Nephron progenitor cell (in vitro differentiated cells): ENCODE measurements around the gene LRRN3.

ENCODE experiments used
- DNase-seq: peaks from one replicate; pipeline ENCODE4 v3.0.0; 2021
- H3K27ac Mint-ChIP-seq: 2 replicates; pipeline ENCODE4 v1.8.0; 2021; ENCODE audit warnings: mild to moderate bottlenecking, moderate library complexity, mixed read lengths
- H3K27me3 Mint-ChIP-seq: 2 replicates; pipeline ENCODE4 v1.8.0; 2021; ENCODE audit warnings: mild to moderate bottlenecking, low read depth, mixed read lengths; ENCODE audit not compliant: poor library complexity
- H3K36me3 Mint-ChIP-seq: 2 replicates; pipeline ENCODE4 v1.8.0; 2021; ENCODE audit warnings: low read depth, mixed read lengths
- H3K4me1 Mint-ChIP-seq: 2 replicates; pipeline ENCODE4 v1.8.0; 2021; ENCODE audit warnings: mixed read lengths
- H3K4me3 Mint-ChIP-seq: 2 replicates; pipeline ENCODE4 v1.8.0; 2021; ENCODE audit warnings: mild to moderate bottlenecking, moderate library complexity, mixed read lengths
- H3K9me3 Mint-ChIP-seq: 2 replicates; pipeline ENCODE4 v1.8.0; 2021; ENCODE audit warnings: mild to moderate bottlenecking, moderate library complexity, mixed read lengths
- TF ChIP-seq, protein P1 (sequence below): fragments of 200-600 bp; sonication (generic); IDR thresholded peaks from 2 replicates; pipeline ENCODE4 v1.5.0; 2021; ENCODE audit warnings: antibody characterized with exemption

Gene LRRN3

GRCh38 chr7:111146136-111146535 lies 55.2 kb downstream of the LRRN3 start:
- Mint-ChIP-seq H3K36me3 (no peaks in the 10 kb centered on the region), H3K9me3 (no peaks in the 10 kb centered on the region), H3K27me3 (peaks cover 3% of the 10 kb centered on the region), H3K4me3 (no peak overlapping the region), H3K4me1 (no peaks in the 10 kb centered on the region), H3K27ac (no peak overlapping the region)
- DNase-seq = no peak
- TF ChIP-seq, protein P1, sequence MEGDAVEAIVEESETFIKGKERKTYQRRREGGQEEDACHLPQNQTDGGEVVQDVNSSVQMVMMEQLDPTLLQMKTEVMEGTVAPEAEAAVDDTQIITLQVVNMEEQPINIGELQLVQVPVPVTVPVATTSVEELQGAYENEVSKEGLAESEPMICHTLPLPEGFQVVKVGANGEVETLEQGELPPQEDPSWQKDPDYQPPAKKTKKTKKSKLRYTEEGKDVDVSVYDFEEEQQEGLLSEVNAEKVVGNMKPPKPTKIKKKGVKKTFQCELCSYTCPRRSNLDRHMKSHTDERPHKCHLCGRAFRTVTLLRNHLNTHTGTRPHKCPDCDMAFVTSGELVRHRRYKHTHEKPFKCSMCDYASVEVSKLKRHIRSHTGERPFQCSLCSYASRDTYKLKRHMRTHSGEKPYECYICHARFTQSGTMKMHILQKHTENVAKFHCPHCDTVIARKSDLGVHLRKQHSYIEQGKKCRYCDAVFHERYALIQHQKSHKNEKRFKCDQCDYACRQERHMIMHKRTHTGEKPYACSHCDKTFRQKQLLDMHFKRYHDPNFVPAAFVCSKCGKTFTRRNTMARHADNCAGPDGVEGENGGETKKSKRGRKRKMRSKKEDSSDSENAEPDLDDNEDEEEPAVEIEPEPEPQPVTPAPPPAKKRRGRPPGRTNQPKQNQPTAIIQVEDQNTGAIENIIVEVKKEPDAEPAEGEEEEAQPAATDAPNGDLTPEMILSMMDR = no peak

GRCh38 chr7:111147708-111148533 lies 57.0 kb downstream of the LRRN3 start:
- no peak for DNase-seq
- peaks cover 3% of the 10 kb centered on the region for H3K27me3 Mint-ChIP-seq
- H3K9me3 Mint-ChIP-seq = no peaks in the 10 kb centered on the region
- H3K4me3 Mint-ChIP-seq = no peak overlapping the region
- no peak overlapping the region for H3K27ac Mint-ChIP-seq
- H3K36me3 Mint-ChIP-seq = no peaks in the 10 kb centered on the region
- H3K4me1 Mint-ChIP-seq = no peaks in the 10 kb centered on the region
- TF ChIP-seq, protein P1 = no peak

GRCh38 chr7:111150709-111151108 lies 59.8 kb downstream of the LRRN3 start:
- DNase-seq = no peak
- TF ChIP-seq, protein P1 = no peak
- Mint-ChIP-seq H3K4me1 (no peaks in the 10 kb centered on the region), H3K36me3 (no peaks in the 10 kb centered on the region), H3K27me3 (peaks cover 3% of the 10 kb centered on the region), H3K4me3 (no peak overlapping the region), H3K9me3 (no peaks in the 10 kb centered on the region), H3K27ac (no peak overlapping the region)

DNA sequence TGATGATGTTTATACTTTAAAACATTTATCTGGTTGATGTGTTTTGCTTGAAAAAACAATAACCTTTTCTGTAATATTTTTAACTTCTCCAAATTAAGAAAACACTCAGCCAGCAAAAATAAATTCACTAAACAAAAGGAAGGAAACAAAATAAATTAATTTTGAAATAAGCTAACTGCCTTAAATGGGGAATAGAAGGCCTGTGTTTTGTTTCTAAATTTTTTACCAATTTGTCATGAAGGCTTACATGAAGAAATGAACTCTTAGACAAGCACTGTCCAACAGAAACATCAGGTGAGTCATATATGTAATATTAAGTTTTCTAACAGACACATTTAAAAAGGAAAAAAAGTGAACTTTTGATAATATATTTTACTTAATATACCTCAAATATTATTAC lies 68.5 kb downstream of the LRRN3 start:
- H3K4me3 Mint-ChIP-seq = no peak overlapping the region
- no peaks in the 10 kb centered on the region for H3K36me3 Mint-ChIP-seq
- no peak overlapping the region for H3K27ac Mint-ChIP-seq
- peaks cover 18% of the 10 kb centered on the region for H3K4me1 Mint-ChIP-seq
- no peak for DNase-seq
- TF ChIP-seq, protein P1 = no peak
- H3K27me3 Mint-ChIP-seq = no peaks in the 10 kb centered on the region
- H3K9me3 Mint-ChIP-seq = no peaks in the 10 kb centered on the region

- TF ChIP-seq, protein P1 = no peak
- Mint-ChIP-seq H3K4me1 (peaks cover 18% of the 10 kb centered on the region), H3K4me3 (no peak overlapping the region), H3K9me3 (no peaks in the 10 kb centered on the region), H3K36me3 (no peaks in the 10 kb centered on the region), H3K27ac (no peak overlapping the region), H3K27me3 (no peaks in the 10 kb centered on the region)
- DNase-seq = no peak
These were observed 69.4 kb downstream of the LRRN3 start for GRCh38 chr7:111160297-111160696.

GRCh38 chr7:111162692-111163091 lies 71.8 kb downstream of the LRRN3 start:
- Mint-ChIP-seq H3K27ac (peak overlapping the region; percentile 37), H3K4me3 (no peak overlapping the region), H3K36me3 (no peaks in the 10 kb centered on the region), H3K27me3 (no peaks in the 10 kb centered on the region), H3K9me3 (no peaks in the 10 kb centered on the region), H3K4me1 (peaks cover 23% of the 10 kb centered on the region)
- DNase-seq = no peak
- TF ChIP-seq, protein P1 = no peak
